ENCODE measurements around the gene SREK1.

GRCh38 chr5:66197764-66198405, 53.8 kb downstream of the SREK1 start:
- TF ChIP-seq CTCF (IDR thresholded peaks at IDR 0.05; ENCODE audit: insufficient read depth, low read length, poor library complexity, severe bottlenecking) (no peak), EZH2phosphoT487 (conservative IDR thresholded peaks at IDR 0.05; ENCODE audit: low read length) (no peak)
